H1 (cell line): ENCODE results near the gene ABI3. TPM values are rescaled to one million over a fixed set of nuclear protein-coding genes. Genes with fewer than 3 reads are reported as not detected.

Source experiments
- CTCF ChIA-PET: fragments of 300-600 bp; sonication (Branson Sonifier 250); formaldehyde crosslinking; loops from one replicate; lab custom pipeline; 2021; ENCODE audit not compliant: partially characterized antibody; lab: Charles Lee
- POLR2A ChIA-PET: fragments of 300-600 bp; sonication (Branson Sonifier 250); formaldehyde crosslinking; loops from one replicate; lab custom pipeline; 2021; ENCODE audit warnings: inconsistent platforms; ENCODE audit not compliant: partially characterized antibody; lab: Charles Lee
- DNase-seq, 2 experiments: peaks; one replicate each; pipeline versions ENCODE4 v3.0.0 to v3.0.0-alpha.2; 2010 to 2022; ENCODE audit warnings: low spot score in 2 of 2, low read depth in 1 of 2, mixed read lengths in 1 of 2
- FAIRE-seq: peaks from 2 replicates; lab custom pipeline; 2011; peaks lifted over from hg19 to GRCh38; lab: Jason Lieb, UNC
- H2AFZ ChIP-seq: 2 replicates; pipeline ENCODE4 v1.8.1; 2012; ENCODE audit warnings: low read length, inconsistent platforms
- H2AK5ac ChIP-seq: 2 replicates; pipeline ENCODE4 v1.6.1; 2013; ENCODE audit warnings: low read depth, low read length
- H2BK120ac ChIP-seq: replicated peaks from 2 replicates; pipeline ENCODE3; 2013; ENCODE audit warnings: low read depth, low read length, inconsistent platforms
- H2BK12ac ChIP-seq: 2 replicates; pipeline ENCODE4 v1.6.1; 2013; ENCODE audit warnings: low read depth, low read length
- H2BK15ac ChIP-seq: 2 replicates; pipeline ENCODE4 v1.6.1; 2013; ENCODE audit warnings: low read length
- H2BK20ac ChIP-seq: 2 replicates; pipeline ENCODE4 v1.6.1; 2013; ENCODE audit warnings: low read length
- H2BK5ac ChIP-seq: 2 replicates; pipeline ENCODE4 v1.6.1; 2013; ENCODE audit warnings: low read depth, low read length
- H3K14ac ChIP-seq: 2 replicates; pipeline ENCODE4 v1.6.1; 2013; ENCODE audit warnings: inconsistent platforms; ENCODE audit not compliant: insufficient read length
- H3K18ac ChIP-seq: 2 replicates; pipeline ENCODE4 v1.6.1; 2013; ENCODE audit warnings: low read length; ENCODE audit errors: extremely low read depth
- H3K23ac ChIP-seq: 2 replicates; pipeline ENCODE4 v1.6.1; 2013; ENCODE audit warnings: inconsistent platforms; ENCODE audit not compliant: insufficient read length
- H3K23me2 ChIP-seq: 2 replicates; pipeline ENCODE4 v1.6.1; 2013; ENCODE audit warnings: low read depth, low read length
- H3K27ac ChIP-seq: 2 replicates; pipeline ENCODE4 v1.6.1; 2011; ENCODE audit warnings: low read depth, low read length, inconsistent platforms
- H3K27me3 ChIP-seq, 4 experiments: replicated peaks in 1 of 4; 1 replicate in 1 of 4; 2 replicates in 3 of 4; pipeline versions ENCODE4 v1.6.1 to v1.8.1; 2011 to 2013; ENCODE audit warnings: low read length in 3 of 4, mild to moderate bottlenecking in 3 of 4, inconsistent platforms in 2 of 4, mixed read lengths in 2 of 4, moderate library complexity in 1 of 4; ENCODE audit not compliant: control insufficient read depth in 3 of 4, insufficient read depth in 3 of 4; ENCODE audit errors: extremely low read depth in 1 of 4
- H3K36me3 ChIP-seq, 4 experiments: 2 replicates each; pipeline versions ENCODE4 v1.6.1 to v1.8.1; 2011 to 2013; ENCODE audit warnings: mild to moderate bottlenecking in 4 of 4, low read length in 3 of 4, moderate library complexity in 2 of 4, control low read depth in 1 of 4, inconsistent platforms in 1 of 4; ENCODE audit not compliant: insufficient read depth in 4 of 4, control insufficient read depth in 2 of 4
- H3K4ac ChIP-seq: replicated peaks from 2 replicates; pipeline ENCODE3; 2013; ENCODE audit warnings: low read length, low read depth, mixed read lengths, inconsistent platforms; ENCODE audit not compliant: insufficient read length
- H3K4me1 ChIP-seq, 4 experiments: replicated peaks in 1 of 4; 1 replicate in 1 of 4; 2 replicates in 3 of 4; pipeline versions ENCODE4 v1.6.1 to v1.8.1; 2011 to 2013; ENCODE audit warnings: low read length in 3 of 4, inconsistent platforms in 2 of 4, mixed read lengths in 1 of 4; ENCODE audit not compliant: insufficient read depth in 4 of 4, control insufficient read depth in 3 of 4
- H3K4me2 ChIP-seq, 2 experiments: 2 replicates each; pipeline versions ENCODE4 v1.6.1 to v1.8.1; 2011 to 2013; ENCODE audit warnings: low read depth in 2 of 2, low read length in 2 of 2, control low read depth in 1 of 2, inconsistent platforms in 1 of 2, mild to moderate bottlenecking in 1 of 2; ENCODE audit not compliant: insufficient read depth in 1 of 2
- H3K4me3 ChIP-seq, 4 experiments: fragments of 200-600, 300-600 bp in 1 of 4; sonication (generic), shearing (Covaris generic), sonication (Bioruptor Twin) in 1 of 4; 2 replicates each; pipeline versions ENCODE4 v1.5.1 to v1.8.1; 2011 to 2016; ENCODE audit warnings: low read length in 4 of 4, low read depth in 3 of 4, control low read depth in 2 of 4, inconsistent platforms in 2 of 4, mild to moderate bottlenecking in 2 of 4, mixed read lengths in 1 of 4, moderate library complexity in 1 of 4; ENCODE audit not compliant: insufficient read depth in 2 of 4; ENCODE audit errors: extremely low read depth in 1 of 4
- H3K56ac ChIP-seq: replicated peaks from 2 replicates; pipeline ENCODE3; 2013; ENCODE audit warnings: low read depth, mild to moderate bottlenecking, mixed read lengths, low read length, inconsistent platforms; ENCODE audit not compliant: insufficient read length
- H3K79me1 ChIP-seq: 2 replicates; pipeline ENCODE4 v1.6.1; 2013; ENCODE audit warnings: low read depth, low read length, control low read depth
- H3K79me2 ChIP-seq, 2 experiments: 2 replicates each; pipeline versions ENCODE4 v1.6.1 to v1.8.1; 2012 to 2013; ENCODE audit warnings: low read length in 2 of 2, mild to moderate bottlenecking in 2 of 2, inconsistent platforms in 1 of 2; ENCODE audit not compliant: insufficient read depth in 2 of 2, control insufficient read depth in 1 of 2
- H3K9ac ChIP-seq, 4 experiments: replicated peaks in 1 of 4; 1 replicate in 1 of 4; 2 replicates in 3 of 4; pipeline versions ENCODE4 v1.6.1 to v1.8.1; 2011 to 2013; ENCODE audit warnings: low read depth in 3 of 4, low read length in 3 of 4, control low read depth in 2 of 4, mild to moderate bottlenecking in 2 of 4, moderate library complexity in 2 of 4, inconsistent platforms in 1 of 4; ENCODE audit errors: extremely low read depth in 1 of 4
- H3K9me3 ChIP-seq, 2 experiments: 2 replicates each; pipeline versions ENCODE4 v1.6.1 to v1.8.1; 2012 to 2013; ENCODE audit warnings: mild to moderate bottlenecking in 2 of 2, moderate library complexity in 2 of 2, control low read depth in 1 of 2, inconsistent platforms in 1 of 2, low read depth in 1 of 2, low read length in 1 of 2, mixed read lengths in 1 of 2; ENCODE audit not compliant: insufficient read depth in 2 of 2
- H4K20me1 ChIP-seq, 2 experiments: replicated peaks in 1 of 2; 2 replicates each; pipeline versions ENCODE3 to v1.8.1; 2011 to 2013; ENCODE audit warnings: inconsistent platforms in 2 of 2, low read length in 2 of 2, mild to moderate bottlenecking in 1 of 2; ENCODE audit not compliant: insufficient read depth in 2 of 2, control insufficient read depth in 1 of 2
- H4K5ac ChIP-seq: 2 replicates; pipeline ENCODE4 v1.6.1; 2013; ENCODE audit warnings: low read length, low read depth, mixed read lengths, inconsistent platforms; ENCODE audit not compliant: insufficient read length
- H4K8ac ChIP-seq: 2 replicates; pipeline ENCODE4 v1.8.0; 2013; ENCODE audit warnings: mild to moderate bottlenecking, moderate library complexity, low read length, inconsistent platforms; ENCODE audit not compliant: insufficient read depth; ENCODE audit errors: extremely low read depth
- H4K91ac ChIP-seq: replicated peaks from 2 replicates; pipeline ENCODE3; 2013; ENCODE audit warnings: low read length, mixed read lengths, inconsistent platforms; ENCODE audit not compliant: insufficient read length
- CTCF ChIP-seq, 3 experiments: IDR thresholded peaks; 1 replicate in 2 of 3; 2 replicates in 1 of 3; pipeline versions ENCODE4 v1.5.1 to v1.6.1; 2011; ENCODE audit warnings: low read length in 3 of 3, mild to moderate bottlenecking in 3 of 3, inconsistent platforms in 2 of 3, low read depth in 1 of 3, moderate library complexity in 1 of 3; ENCODE audit not compliant: insufficient read depth in 1 of 3; ENCODE audit errors: control extremely low read depth in 1 of 3
- GABPA ChIP-seq: IDR thresholded peaks from 2 replicates; pipeline ENCODE4 v1.6.1; 2011; ENCODE audit warnings: mild to moderate bottlenecking, low read length, moderate library complexity, borderline replicate concordance; ENCODE audit not compliant: insufficient read depth
- JUN ChIP-seq: IDR thresholded peaks from 2 replicates; pipeline ENCODE4 v1.6.1; 2011; ENCODE audit warnings: low read depth, mild to moderate bottlenecking, improper control_type of control experiment, low read length
- KDM1A ChIP-seq: fragments of 200-600, 300-600 bp; sonication (generic); IDR thresholded peaks from 2 replicates; pipeline ENCODE4 v1.7.1; 2016; ENCODE audit warnings: mild to moderate bottlenecking, low read length, borderline replicate concordance
- POU5F1 ChIP-seq: IDR thresholded peaks from 2 replicates; pipeline ENCODE4 v1.6.1; 2011; ENCODE audit warnings: low read depth, mild to moderate bottlenecking, low read length, moderate library complexity
- RAD21 ChIP-seq, 2 experiments: IDR thresholded peaks in 1 of 2; conservative IDR thresholded peaks in 1 of 2; 2 replicates each; pipeline ENCODE4 v1.6.1; 2011; ENCODE audit warnings: low read depth in 2 of 2, low read length in 2 of 2, improper control_type of control experiment in 1 of 2, inconsistent platforms in 1 of 2, mild to moderate bottlenecking in 1 of 2, moderate library complexity in 1 of 2
- USF2 ChIP-seq: IDR thresholded peaks from 2 replicates; pipeline ENCODE4 v1.6.1; 2011; ENCODE audit warnings: low read length, improper control_type of control experiment
- WGBS, 2 experiments: shearing (Covaris generic) in 1 of 2; methylation state at CpG; one replicate each; pipeline versions ENCODE4 v1.1.6 to v1.1.7; 2013 to 2015; ENCODE audit warnings: low lambda C conversion rate in 2 of 2, mixed read lengths in 2 of 2, inconsistent platforms in 1 of 2, low coverage in 1 of 2, missing lambda C conversion rate in 1 of 2; ENCODE audit not compliant: insufficient replicate concordance in 2 of 2, insufficient coverage in 1 of 2, insufficient read length in 1 of 2; ENCODE audit errors: extremely low coverage in 1 of 2, missing lambda C conversion rate in 1 of 2; 5-methylcytosine and 5-hydroxymethylcytosine counted together
- polyA plus RNA-seq, 7 experiments: library from polyadenylated mRNA; depleted of rRNA in 3 of 7; stranded (reverse) in 5 of 7; unstranded in 2 of 7; fragments of >200 nt in 5 of 7; fragments of 200-250 nt in 2 of 7; gene quantifications; 1 replicate in 5 of 7; 2 replicates in 1 of 7; 4 replicates in 1 of 7; pipeline versions ENCODE4 v1.2.1 to v1.2.3, GENCODE V29; 2011 to 2013; ENCODE audit warnings: missing spikeins in 2 of 7, mixed read lengths in 2 of 7
- total RNA-seq: library from RNA; stranded (reverse); fragmentation: NEBNext Ultra II Directional; extraction: Animal tissue kit (Norgen Biotek cat#: 25700); gene quantifications from 2 replicates; pipeline ENCODE4 v1.2.1, GENCODE V29; 2021

The ABI3 gene
- total and polyA plus RNA-seq, 2 of the 8 experiments (the other 6 are each of a cell fraction or from before 2014, with no cell fraction given), result 1.3 to 2.5 TPM

- peak overlapping the region; percentile 78 to 95 for H3K4me2 ChIP-seq
- peak; percentile 5; the same call in 1 of the 2 replicates for TF ChIP-seq KDM1A
- TF ChIP-seq GABPA, result peak; percentile 18; the same call in 1 of the 2 replicates
- TF ChIP-seq USF2, result no peak
- peak; percentile 50 to 65 for TF ChIP-seq RAD21 (IDR thresholded peaks at IDR 0.05 in 1 of 2, conservative IDR thresholded peaks at IDR 0.05 in 1 of 2; ENCODE audit: low read depth in 2 of 2, low read length in 2 of 2)
- TF ChIP-seq CTCF (IDR thresholded peaks at IDR 0.05; ENCODE audit: control extremely low read depth in 1 of 3, insufficient read depth in 1 of 3, low read depth in 1 of 3, low read length in 3 of 3), result peak; percentile 78 to 92 (median 88)
- no peak for TF ChIP-seq POU5F1
- TF ChIP-seq JUN, result no peak
Measured at GRCh38 chr17:49223517-49224197, 13.2 kb downstream of the ABI3 start.

More at GRCh38 chr17:49223517-49224197, 13.2 kb downstream of the ABI3 start:
- no peak overlapping the region for H2BK120ac ChIP-seq
- H3K79me2 ChIP-seq, result no peaks in the 10 kb centered on the region
- no peak overlapping the region; a peak in 1 of 7 replicates for H3K9ac ChIP-seq
- no peaks in the 10 kb centered on the region for H3K36me3 ChIP-seq
- peak overlapping the region; percentile 34 to 63 (median 55) for H3K4me3 ChIP-seq
- no peak overlapping the region for H2BK12ac ChIP-seq
- H2BK5ac ChIP-seq, result no peak overlapping the region
- no peak overlapping the region for H3K23ac ChIP-seq
- no peak overlapping the region for H3K14ac ChIP-seq
- peak overlapping the region; percentile 13; the same call in 1 of the 2 replicates for H3K18ac ChIP-seq
- peak in 1 of 2 experiments; percentile 97 for DNase-seq
- POLR2A ChIA-PET, result interaction anchor here (1.0 to 2.6 kb wide), 6 partner anchors 11 to 168 kb away, joined by 3 to 13 read pairs (median 5); no protein-coding TSS in a partner anchor
- H2BK15ac ChIP-seq, result no peak overlapping the region
- no peaks in the 10 kb centered on the region for H3K9me3 ChIP-seq
- H4K8ac ChIP-seq, result peak overlapping the region; percentile 45; the same call in 1 of the 2 replicates
- H4K20me1 ChIP-seq, result peaks cover 0 to 3% of the 10 kb centered on the region in 2 experiments
- CTCF ChIA-PET, result interaction anchor here (0.6 to 6.5 kb wide), 23 partner anchors 10 to 1963 kb away, joined by 3 to 43 read pairs (median 3); no protein-coding TSS in a partner anchor
- no peak overlapping the region for H2BK20ac ChIP-seq
- no peak overlapping the region for H4K91ac ChIP-seq
- no peaks in the 10 kb centered on the region for H3K79me1 ChIP-seq
- no peak overlapping the region; the same call in 1 of the 2 replicates for H2AFZ ChIP-seq
- H3K23me2 ChIP-seq, result peaks cover 17% of the 10 kb centered on the region; the same call in 1 of the 2 replicates
- no peak overlapping the region for H3K4ac ChIP-seq
- no peak overlapping the region for H4K5ac ChIP-seq
- H3K56ac ChIP-seq, result no peak overlapping the region
- H2AK5ac ChIP-seq, result no peak overlapping the region
- WGBS, 2 experiments, result 5% methylated on average over 25 of the region's 31 CpGs; no CpG with 5 or more reads in 1 of the 2 experiments
- no peak overlapping the region for H3K27ac ChIP-seq
- peaks cover 19 to 54% (median 43%) of the 10 kb centered on the region in 4 experiments for H3K27me3 ChIP-seq
- FAIRE-seq, result no peak
- H3K4me1 ChIP-seq, result peaks cover 0 to 8% (median 6%) of the 10 kb centered on the region in 4 experiments; a peak in 4 of 7 replicates
